Measurements from ENCODE around the gene ADD1.

Gene ADD1

DNA sequence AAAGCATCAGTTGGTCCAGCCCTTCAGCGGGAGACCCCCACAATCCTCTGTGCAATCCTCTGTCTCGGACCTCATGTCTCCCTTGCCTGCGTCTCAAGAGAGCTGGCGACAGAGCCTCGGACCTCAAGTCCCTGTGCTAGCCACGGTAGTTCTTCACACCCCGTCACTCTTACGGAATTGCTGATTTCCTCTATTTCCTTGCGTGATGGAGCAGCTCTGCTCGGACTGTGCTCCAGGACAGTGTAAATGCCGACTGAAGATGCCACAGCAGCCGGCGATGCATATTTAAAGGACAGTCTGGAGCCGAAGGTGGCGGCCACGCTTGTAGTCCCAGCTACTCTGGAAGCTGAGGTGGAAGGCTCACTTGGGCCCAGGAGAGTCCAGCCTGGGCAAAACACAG, 121.6 kb downstream of the ADD1 start:
- Histone ChIP-seq H3K36me3 (ENCODE audit: control insufficient read depth in 2 of 2, insufficient read depth in 2 of 2, low read length in 2 of 2) (no peaks in the 10 kb centered on the region), H3K4me1 (ENCODE audit: control insufficient read depth in 2 of 2, insufficient read depth in 2 of 2, low read length in 2 of 2) (peaks cover 15 to 17% of the 10 kb centered on the region in 2 donors), H3K9ac (ENCODE audit: low read depth in 1 of 2, low read length in 2 of 2) (no peak overlapping the region), H3K27me3 (ENCODE audit: control insufficient read depth in 2 of 2, insufficient read depth in 2 of 2, low read length in 2 of 2) (no peaks in the 10 kb centered on the region), H3K4me3 (ENCODE audit: low read length in 2 of 2) (no peak overlapping the region), H3K27ac (ENCODE audit: low read depth in 2 of 2, low read length in 2 of 2) (no peak overlapping the region), H3K9me3 (ENCODE audit: control insufficient read depth in 2 of 2, low read length in 2 of 2) (no peaks in the 10 kb centered on the region)

DNA sequence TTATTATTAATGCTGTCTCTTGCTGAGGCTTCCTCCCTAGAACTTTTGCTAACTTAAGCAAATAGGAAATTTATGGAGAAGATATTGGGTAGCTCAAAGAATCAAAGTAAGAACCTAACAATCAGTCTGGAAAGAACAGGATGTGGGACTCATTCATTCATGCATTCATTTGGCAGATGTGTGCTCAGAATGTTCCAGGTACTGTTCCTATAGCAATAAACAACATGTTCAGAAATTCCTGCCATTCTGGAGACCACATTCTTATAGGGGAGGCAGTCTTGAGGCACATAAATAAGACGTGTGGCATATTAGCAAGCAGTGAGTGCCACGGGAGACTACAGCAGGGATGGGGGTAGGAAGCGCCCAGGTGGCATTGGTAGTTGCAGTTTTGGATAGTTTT, 124.7 kb downstream of the ADD1 start:
- Histone ChIP-seq H3K9me3 (ENCODE audit: control insufficient read depth in 2 of 2, low read length in 2 of 2) (no peaks in the 10 kb centered on the region), H3K36me3 (ENCODE audit: control insufficient read depth in 2 of 2, insufficient read depth in 2 of 2, low read length in 2 of 2) (no peaks in the 10 kb centered on the region), H3K27ac (ENCODE audit: low read depth in 2 of 2, low read length in 2 of 2) (no peak overlapping the region), H3K27me3 (ENCODE audit: control insufficient read depth in 2 of 2, insufficient read depth in 2 of 2, low read length in 2 of 2) (no peaks in the 10 kb centered on the region), H3K4me1 (ENCODE audit: control insufficient read depth in 2 of 2, insufficient read depth in 2 of 2, low read length in 2 of 2) (peaks cover 4 to 6% of the 10 kb centered on the region in 2 donors), H3K9ac (ENCODE audit: low read depth in 1 of 2, low read length in 2 of 2) (no peak overlapping the region), H3K4me3 (ENCODE audit: low read length in 2 of 2) (no peak overlapping the region)

DNA sequence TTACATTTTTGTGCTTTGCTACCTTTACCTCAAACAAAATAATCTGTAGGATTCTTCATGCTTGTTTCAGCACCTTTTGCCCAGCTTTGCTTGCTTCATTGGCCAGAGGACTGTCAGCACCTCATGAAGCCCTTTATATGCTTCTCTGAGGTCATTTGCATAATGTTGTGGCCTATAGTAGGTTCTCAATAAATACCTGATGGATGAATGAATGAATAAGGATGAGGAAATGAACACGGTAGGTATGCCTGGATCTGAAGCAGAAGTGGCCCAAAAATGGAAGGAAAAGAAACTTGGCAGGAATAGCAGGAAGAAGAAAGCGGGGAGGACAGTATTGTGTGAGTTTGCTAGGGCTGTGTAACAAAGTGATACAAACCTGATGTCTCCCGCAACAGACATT, 127.6 kb downstream of the ADD1 start:
- H3K4me3 ChIP-seq (ENCODE audit: low read length in 2 of 2): no peak overlapping the region
- H3K4me1 ChIP-seq (ENCODE audit: control insufficient read depth in 2 of 2, insufficient read depth in 2 of 2, low read length in 2 of 2): no peaks in the 10 kb centered on the region
- H3K9me3 ChIP-seq (ENCODE audit: control insufficient read depth in 2 of 2, low read length in 2 of 2): no peaks in the 10 kb centered on the region
- no peaks in the 10 kb centered on the region for H3K27me3 ChIP-seq (ENCODE audit: control insufficient read depth in 2 of 2, insufficient read depth in 2 of 2, low read length in 2 of 2)
- H3K27ac ChIP-seq (ENCODE audit: low read depth in 2 of 2, low read length in 2 of 2): no peak overlapping the region
- no peak overlapping the region for H3K9ac ChIP-seq (ENCODE audit: low read depth in 1 of 2, low read length in 2 of 2)
- no peaks in the 10 kb centered on the region for H3K36me3 ChIP-seq (ENCODE audit: control insufficient read depth in 2 of 2, insufficient read depth in 2 of 2, low read length in 2 of 2)

DNA sequence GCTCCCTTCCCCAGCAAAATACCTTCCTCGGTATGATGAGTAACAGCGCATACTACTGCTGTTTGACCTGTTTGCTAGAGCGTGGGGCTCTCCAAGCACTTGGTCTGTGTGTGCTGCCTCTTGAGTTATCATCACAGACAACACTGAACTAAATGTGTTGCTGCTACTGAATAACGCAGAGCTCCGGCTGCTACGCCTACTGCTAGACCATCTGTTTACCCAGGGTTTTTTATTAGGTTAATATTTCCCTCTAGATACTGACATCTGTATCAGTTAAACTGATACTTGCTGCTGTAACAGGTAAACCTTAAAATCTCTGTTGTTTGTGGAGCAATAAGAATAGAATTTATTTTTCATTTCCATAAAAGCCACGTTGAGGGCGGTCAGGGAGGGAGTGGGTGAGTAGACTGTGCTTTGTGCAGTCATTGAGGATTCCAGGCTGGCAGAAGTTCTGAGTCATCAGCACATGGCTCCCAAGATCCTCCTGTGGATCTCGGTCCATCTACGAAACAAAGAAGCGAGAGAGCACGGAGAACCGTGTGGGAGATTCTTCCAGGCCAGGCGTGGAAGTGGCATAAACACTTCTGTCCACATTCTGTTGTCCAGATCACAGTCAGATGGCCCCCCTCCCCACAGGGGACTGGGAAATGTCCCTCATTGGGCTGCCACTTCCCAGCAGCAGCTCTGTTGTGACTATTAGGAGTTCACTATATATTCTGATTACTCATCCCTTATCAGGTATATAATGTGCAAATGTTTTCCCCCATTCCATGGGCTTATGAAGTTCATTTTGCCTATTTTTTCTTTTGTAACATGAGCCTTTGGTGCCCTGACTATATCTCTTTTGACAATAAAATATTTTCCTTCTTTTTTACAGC, 133.8 kb downstream of the ADD1 start:
- no peaks in the 10 kb centered on the region for H3K4me1 ChIP-seq (ENCODE audit: control insufficient read depth in 2 of 2, insufficient read depth in 2 of 2, low read length in 2 of 2)
- no peaks in the 10 kb centered on the region for H3K36me3 ChIP-seq (ENCODE audit: control insufficient read depth in 2 of 2, insufficient read depth in 2 of 2, low read length in 2 of 2)
- peaks cover 0 to 2% of the 10 kb centered on the region in 2 donors for H3K27me3 ChIP-seq (ENCODE audit: control insufficient read depth in 2 of 2, insufficient read depth in 2 of 2, low read length in 2 of 2)
- H3K27ac ChIP-seq (ENCODE audit: low read depth in 2 of 2, low read length in 2 of 2): no peak overlapping the region
- H3K9me3 ChIP-seq (ENCODE audit: control insufficient read depth in 2 of 2, low read length in 2 of 2): peaks cover 0 to 7% of the 10 kb centered on the region in 2 donors
- no peak overlapping the region for H3K4me3 ChIP-seq (ENCODE audit: low read length in 2 of 2)
- H3K9ac ChIP-seq (ENCODE audit: low read depth in 1 of 2, low read length in 2 of 2): no peak overlapping the region
